IMR-90 (cell line): Measurements from ENCODE around the gene CMTM8. TPM values are rescaled to one million over a fixed set of nuclear protein-coding genes. Genes with fewer than 3 reads are reported as not detected.

ENCODE experiments used
- ATAC-seq: fragments of 200-7000 bp; cut with Tn5 transposase; 2 replicates; pipeline ENCODE4 v1.9.1; 2020; ENCODE audit warnings: low read depth, mild to moderate bottlenecking, moderate library complexity
- BruUV-seq: library from RNA; stranded (reverse); fragments of 400-500 nt; replicated peaks from 2 replicates; lab custom pipeline; 2021; lab: Mats Ljungman, UMichigan
- CTCF ChIA-PET: fragments of 300-600 bp; formaldehyde crosslinking; extraction: SDS; loops from one replicate; lab custom pipeline; 2021; ENCODE audit warnings: antibody characterized with exemption; lab: Yijun Ruan, JAX
- POLR2A ChIA-PET: fragments of 300-600 bp; sonication (Branson Sonifier 250); formaldehyde crosslinking; loops from one replicate; lab custom pipeline; 2022; ENCODE audit warnings: antibody characterized with exemption; ENCODE audit not compliant: unreplicated experiment; lab: Charles Lee
- DNase-seq: peaks from one replicate; pipeline ENCODE4 v3.0.0; 2013
- H2AFZ ChIP-seq: replicated peaks from 2 replicates; pipeline ENCODE3; 2013; ENCODE audit warnings: low read length, mild to moderate bottlenecking; ENCODE audit not compliant: poor library complexity
- H2AK5ac ChIP-seq: 2 replicates; pipeline ENCODE4 v1.6.1; 2013; ENCODE audit warnings: low read depth, low read length, inconsistent platforms
- H2AK9ac ChIP-seq: replicated peaks from 2 replicates; pipeline ENCODE3; 2013; ENCODE audit warnings: mild to moderate bottlenecking, low read depth, low read length, moderate library complexity; ENCODE audit not compliant: poor library complexity
- H2BK120ac ChIP-seq: 2 replicates; pipeline ENCODE4 v1.6.1; 2013; ENCODE audit warnings: low read depth, low read length, inconsistent platforms
- H2BK15ac ChIP-seq: 3 replicates; pipeline ENCODE4 v1.6.1; 2013; ENCODE audit warnings: low read depth, low read length, inconsistent platforms
- H2BK20ac ChIP-seq: 2 replicates; pipeline ENCODE4 v1.6.1; 2013; ENCODE audit warnings: low read depth, mild to moderate bottlenecking, inconsistent platforms, low read length, moderate library complexity
- H2BK5ac ChIP-seq: 2 replicates; pipeline ENCODE4 v1.6.1; 2013; ENCODE audit warnings: mild to moderate bottlenecking, low read depth, low read length, inconsistent platforms; ENCODE audit not compliant: poor library complexity, severe bottlenecking
- H3K14ac ChIP-seq: replicated peaks from 2 replicates; pipeline ENCODE4 v1.6.1; 2013; ENCODE audit warnings: low read depth, low read length, inconsistent platforms
- H3K18ac ChIP-seq: 2 replicates; pipeline ENCODE4 v1.6.1; 2013; ENCODE audit warnings: low read depth, low read length, control low read depth
- H3K23ac ChIP-seq: 2 replicates; pipeline ENCODE4 v1.6.1; 2013; ENCODE audit warnings: low read depth, low read length, inconsistent platforms
- H3K27ac ChIP-seq: 2 replicates; pipeline ENCODE4 v1.5.1; 2013; ENCODE audit warnings: mild to moderate bottlenecking, control low read depth, low read length; ENCODE audit not compliant: insufficient read depth
- H3K27me3 ChIP-seq: 2 replicates; pipeline ENCODE4 v1.6.1; 2013; ENCODE audit warnings: low read length; ENCODE audit not compliant: control insufficient read depth, insufficient read depth
- H3K36me3 ChIP-seq: 2 replicates; pipeline ENCODE4 v1.6.1; 2013; ENCODE audit warnings: low read length, mixed read lengths; ENCODE audit not compliant: control insufficient read depth, insufficient read depth
- H3K4ac ChIP-seq: 2 replicates; pipeline ENCODE4 v1.6.1; 2013; ENCODE audit warnings: low read depth, low read length, inconsistent platforms
- H3K4me1 ChIP-seq: 2 replicates; pipeline ENCODE4 v1.6.1; 2013; ENCODE audit warnings: low read length, mixed read lengths; ENCODE audit not compliant: control insufficient read depth, insufficient read depth
- H3K4me2 ChIP-seq: 2 replicates; pipeline ENCODE4 v1.6.1; 2013; ENCODE audit warnings: low read depth, mild to moderate bottlenecking, control low read depth, low read length, moderate library complexity
- H3K4me3 ChIP-seq: 2 replicates; pipeline ENCODE4 v1.5.1; 2013; ENCODE audit warnings: low read depth, mild to moderate bottlenecking, control low read depth, low read length, moderate library complexity; ENCODE audit not compliant: insufficient read depth
- H3K56ac ChIP-seq: 2 replicates; pipeline ENCODE4 v1.6.1; 2013; ENCODE audit warnings: low read length, inconsistent platforms; ENCODE audit not compliant: insufficient read depth; ENCODE audit errors: extremely low read depth
- H3K79me1 ChIP-seq, 2 experiments: 2 replicates each; pipeline ENCODE4 v1.6.1; 2013; ENCODE audit warnings: low read length in 2 of 2, inconsistent platforms in 1 of 2, low read depth in 1 of 2
- H3K9ac ChIP-seq: 2 replicates; pipeline ENCODE4 v1.6.1; 2013; ENCODE audit warnings: low read depth, low read length, control low read depth
- H3K9me1 ChIP-seq: 2 replicates; pipeline ENCODE4 v1.6.1; 2013; ENCODE audit warnings: low read length, inconsistent platforms; ENCODE audit not compliant: insufficient read depth
- H3K9me3 ChIP-seq: 2 replicates; pipeline ENCODE4 v1.6.1; 2013; ENCODE audit warnings: low read length; ENCODE audit not compliant: control insufficient read depth, insufficient read depth
- H4K20me1 ChIP-seq: 2 replicates; pipeline ENCODE4 v1.6.1; 2013; ENCODE audit warnings: low read length, inconsistent platforms; ENCODE audit not compliant: insufficient read depth
- H4K5ac ChIP-seq: 2 replicates; pipeline ENCODE4 v1.6.1; 2013; ENCODE audit warnings: mild to moderate bottlenecking, low read depth, low read length, control low read depth
- H4K8ac ChIP-seq, 2 experiments: 2 replicates each; pipeline ENCODE4 v1.6.1; 2013; ENCODE audit warnings: low read depth in 2 of 2, low read length in 2 of 2, control low read depth in 1 of 2, inconsistent platforms in 1 of 2
- H4K91ac ChIP-seq: 2 replicates; pipeline ENCODE4 v1.6.1; 2013; ENCODE audit warnings: low read depth, low read length, inconsistent platforms; ENCODE audit not compliant: insufficient read depth
- BHLHE40 ChIP-seq: fragments of 150-350 bp; IDR thresholded peaks from 2 replicates; pipeline ENCODE4 v1.6.1; 2016; ENCODE audit warnings: mild to moderate bottlenecking, low read depth, low read length
- CEBPB ChIP-seq: IDR thresholded peaks from 2 replicates; pipeline ENCODE4 v1.6.1; 2012; ENCODE audit warnings: low read depth, low read length, improper control_type of control experiment
- CHD1 ChIP-seq: IDR thresholded peaks from 2 replicates; pipeline ENCODE4 v1.6.1; 2012; ENCODE audit warnings: low read depth, low read length, improper control_type of control experiment
- CTCF ChIP-seq: conservative IDR thresholded peaks from 2 replicates; pipeline ENCODE4 v1.5.1; 2012; ENCODE audit warnings: mild to moderate bottlenecking, low read depth, low read length, improper control_type of control experiment
- ELK1 ChIP-seq: fragments of 150-350 bp; IDR thresholded peaks from 2 replicates; pipeline ENCODE4 v1.6.1; 2016; ENCODE audit warnings: low read depth, mild to moderate bottlenecking, low read length, moderate library complexity, borderline replicate concordance
- FOS ChIP-seq: fragments of 150-350 bp; IDR thresholded peaks from 2 replicates; pipeline ENCODE4 v1.6.1; 2016; ENCODE audit warnings: low read depth, low read length
- MAFK ChIP-seq: IDR thresholded peaks from 2 replicates; pipeline ENCODE4 v1.6.1; 2012; ENCODE audit warnings: low read depth, low read length, improper control_type of control experiment
- MAZ ChIP-seq: IDR thresholded peaks from 2 replicates; pipeline ENCODE4 v1.6.1; 2012; ENCODE audit warnings: low read depth, mild to moderate bottlenecking, low read length, improper control_type of control experiment, moderate library complexity, borderline replicate concordance
- MXI1 ChIP-seq: IDR thresholded peaks from 2 replicates; pipeline ENCODE4 v1.6.1; 2012; ENCODE audit warnings: low read depth, mild to moderate bottlenecking, low read length, moderate library complexity, borderline replicate concordance
- NFE2L2 ChIP-seq: fragments of 150-350 bp; IDR thresholded peaks from 2 replicates; pipeline ENCODE4 v1.6.1; 2016; ENCODE audit warnings: low read depth, mild to moderate bottlenecking, low read length
- POLR2A ChIP-seq: IDR thresholded peaks from 2 replicates; pipeline ENCODE4 v1.6.1; 2012; ENCODE audit warnings: mild to moderate bottlenecking, low read depth, low read length
- RAD21 ChIP-seq: IDR thresholded peaks from 2 replicates; pipeline ENCODE4 v1.6.1; 2012; ENCODE audit warnings: low read length, improper control_type of control experiment
- RCOR1 ChIP-seq: IDR thresholded peaks from 2 replicates; pipeline ENCODE4 v1.6.1; 2012; ENCODE audit warnings: mild to moderate bottlenecking, low read length, improper control_type of control experiment; ENCODE audit not compliant: insufficient replicate concordance
- RFX5 ChIP-seq: IDR thresholded peaks from 2 replicates; pipeline ENCODE4 v1.8.0; 2012; ENCODE audit warnings: low read depth, mild to moderate bottlenecking, low read length, moderate library complexity
- SMC3 ChIP-seq: fragments of 150-350 bp; IDR thresholded peaks from 2 replicates; pipeline ENCODE4 v1.6.1; 2016; ENCODE audit warnings: low read depth, mild to moderate bottlenecking, antibody characterized with exemption, low read length, moderate library complexity
- USF2 ChIP-seq: fragments of 150-350 bp; IDR thresholded peaks from 2 replicates; pipeline ENCODE4 v1.6.1; 2017; ENCODE audit warnings: mild to moderate bottlenecking, antibody characterized with exemption, low read length, low read depth
- WGBS, 2 experiments: methylation state at CpG; one replicate each; pipeline versions ENCODE4 v1.1.5 to v1.1.7; 2013; ENCODE audit warnings: missing lambda C conversion rate in 2 of 2; ENCODE audit not compliant: insufficient read length in 1 of 2; ENCODE audit errors: extremely low coverage in 2 of 2; 5-methylcytosine and 5-hydroxymethylcytosine counted together
- dilution Hi-C: fragments of 300-500 bp; cut with HindIII; formaldehyde crosslinking; loops from one replicate; pipeline ENCODE4 v1.14.3; 2018; ENCODE audit warnings: low sequenced_read_pairs; ENCODE audit not compliant: unreplicated experiment
- in situ Hi-C: fragments of 300-500 bp; cut with MboI; formaldehyde crosslinking; loops from 3 replicates; pipeline ENCODE4 v1.14.3; 2019; ENCODE audit warnings: low sequenced_read_pairs, inconsistent platforms, mixed read lengths
- intact Hi-C: fragments of 100-400 bp; cut with micrococcal nuclease; formaldehyde crosslinking; loops from 2 replicates; pipeline ENCODE4 v1.10.0; 2022
- polyA plus RNA-seq, 3 experiments: library from polyadenylated mRNA; depleted of rRNA; stranded (reverse); fragments of >200 nt; gene quantifications; 2 replicates each; pipeline ENCODE4 v1.2.3, GENCODE V29; 2012; ENCODE audit warnings: low replicate concordance in 1 of 3
- total RNA-seq: library from RNA; depleted of rRNA; stranded (reverse); fragments of >200 nt; gene quantifications from 2 replicates; pipeline ENCODE4 v1.2.3, GENCODE V29; 2012

The CMTM8 gene
- total and polyA plus RNA-seq, 2 of the 4 experiments (the other 2 are of a cell fraction): 0.15 TPM; not detected in 1

DNA sequence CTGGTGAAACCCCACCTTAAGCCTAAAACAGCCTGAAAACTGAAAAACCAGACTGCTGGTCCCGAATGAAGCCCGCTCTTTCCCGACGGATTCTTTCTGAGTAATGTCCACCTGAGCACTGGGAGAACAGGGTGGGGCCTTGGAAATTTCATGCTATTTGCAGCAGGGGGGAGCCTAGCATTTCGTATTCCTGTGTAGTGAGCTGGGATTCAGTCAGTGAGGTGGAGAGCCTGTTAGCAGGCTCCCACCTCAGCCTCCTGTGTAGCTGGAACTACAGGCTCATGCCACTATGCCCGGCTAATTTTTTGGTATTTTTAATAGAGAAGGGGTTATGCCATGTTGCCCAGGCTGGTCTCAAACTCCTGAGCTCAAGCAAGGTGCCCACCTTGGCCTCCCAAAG, 74.7 kb downstream of the CMTM8 start:
- Histone ChIP-seq H3K23ac (no peak overlapping the region), H3K4me2 (no peak overlapping the region), H3K27ac (no peak overlapping the region), H3K27me3 (peaks cover 14% of the 10 kb centered on the region), H3K9me1 (no peaks in the 10 kb centered on the region), H2BK5ac (no peak overlapping the region), H2AK9ac (no peak overlapping the region), H3K79me1 (no peaks in the 10 kb centered on the region), H3K4me1 (no peaks in the 10 kb centered on the region), H4K8ac (no peak overlapping the region), H4K20me1 (no peaks in the 10 kb centered on the region), H2AK5ac (no peak overlapping the region), H3K14ac (no peak overlapping the region), H2BK120ac (no peak overlapping the region), H3K56ac (no peak overlapping the region), H4K91ac (no peak overlapping the region), H3K36me3 (no peaks in the 10 kb centered on the region), H3K4ac (no peak overlapping the region), H3K4me3 (no peak overlapping the region), H3K9me3 (no peaks in the 10 kb centered on the region), H3K9ac (no peak overlapping the region), H2BK15ac (no peak overlapping the region), H4K5ac (no peak overlapping the region), H2BK20ac (no peak overlapping the region), H2AFZ (no peak overlapping the region), H3K18ac (no peak overlapping the region)
- no TSS peak for BruUV-seq
- DNase-seq (no peak), ATAC-seq (no peak)
- 0% methylated on average over 1 of the region's 6 CpGs; no CpG with 5 or more reads in 1 of the 2 experiments for WGBS, 2 experiments
- intact Hi-C loops (no loop called here), dilution Hi-C loops (no loop called here), in situ Hi-C loops (no loop called here)
- TF ChIP-seq CTCF (no peak), CEBPB (no peak), CHD1 (no peak), FOS (no peak), RCOR1 (no peak), ELK1 (no peak), SMC3 (no peak), POLR2A (no peak), USF2 (no peak), BHLHE40 (no peak), MAFK (no peak), MAZ (no peak), MXI1 (no peak), RAD21 (no peak), RFX5 (no peak), NFE2L2 (no peak)
- ChIA-PET POLR2A (no interaction called here), CTCF (no interaction called here)
